OCI-LY3 (cell line): Measurements from ENCODE around the gene MRPL1.

Source experiments
- H2AFZ ChIP-seq: fragments of 200-600, 300-600 bp; shearing (Covaris generic); 2 replicates; pipeline ENCODE4 v1.6.0; 2014; ENCODE audit warnings: antibody characterized with exemption, low read depth, low read length
- H3K27ac ChIP-seq: fragments of 200-600, 300-600 bp; sonication (generic); 2 replicates; pipeline ENCODE4 v1.5.1; 2014; ENCODE audit warnings: mild to moderate bottlenecking, low read length, moderate library complexity, mixed read lengths
- H3K27me3 ChIP-seq: fragments of 200-600, 300-600 bp; sonication (generic); 2 replicates; pipeline ENCODE4 v1.6.1; 2014; ENCODE audit warnings: low read depth, low read length, mixed read lengths
- H3K36me3 ChIP-seq: fragments of 200-600, 300-600 bp; sonication (generic); replicated peaks from 2 replicates; pipeline ENCODE3; 2014; ENCODE audit warnings: low read depth, low read length, mixed read lengths
- H3K4me1 ChIP-seq: fragments of 300-600, 200-600 bp; sonication (generic); 2 replicates; pipeline ENCODE4 v1.6.1; 2014; ENCODE audit warnings: low read length, mixed read lengths
- H3K4me2 ChIP-seq: fragments of 200-600, 300-600 bp; sonication (generic); 2 replicates; pipeline ENCODE4 v1.6.1; 2014; ENCODE audit warnings: low read length, mixed read lengths
- H3K4me3 ChIP-seq: fragments of 300-600, 200-600 bp; sonication (generic); 2 replicates; pipeline ENCODE4 v1.5.1; 2014; ENCODE audit warnings: antibody characterized with exemption, mild to moderate bottlenecking, low read length, moderate library complexity
- H3K79me2 ChIP-seq: fragments of 300-600, 200-600 bp; shearing (Covaris generic); 2 replicates; pipeline ENCODE4 v1.6.1; 2014; ENCODE audit warnings: mild to moderate bottlenecking, low read length, mixed read lengths
- H3K9ac ChIP-seq: fragments of 300-600, 200-600 bp; shearing (Covaris generic); 2 replicates; pipeline ENCODE4 v1.6.0; 2014; ENCODE audit warnings: mild to moderate bottlenecking, low read length, moderate library complexity
- H3K9me3 ChIP-seq: fragments of 200-600, 300-600 bp; shearing (Covaris generic); 2 replicates; pipeline ENCODE4 v1.6.1; 2014; ENCODE audit warnings: low read length, mixed read lengths; ENCODE audit not compliant: insufficient read depth
- H4K20me1 ChIP-seq: fragments of 200-600, 300-600 bp; sonication (generic); 2 replicates; pipeline ENCODE4 v1.6.1; 2016; ENCODE audit warnings: low read length, mixed read lengths; ENCODE audit not compliant: insufficient read depth
- CTCF ChIP-seq: fragments of 200-600, 300-600 bp; sonication (generic); IDR thresholded peaks from 2 replicates; pipeline ENCODE4 v1.5.1; 2014; ENCODE audit warnings: antibody characterized with exemption, low read length, low read depth
- EZH2phosphoT487 ChIP-seq: fragments of 200-600 bp; shearing (Covaris generic); IDR thresholded peaks from 2 replicates; pipeline ENCODE4 v1.6.1; 2018; ENCODE audit warnings: antibody characterized with exemption, mixed run types, low read depth

MRPL1 gene

DNA sequence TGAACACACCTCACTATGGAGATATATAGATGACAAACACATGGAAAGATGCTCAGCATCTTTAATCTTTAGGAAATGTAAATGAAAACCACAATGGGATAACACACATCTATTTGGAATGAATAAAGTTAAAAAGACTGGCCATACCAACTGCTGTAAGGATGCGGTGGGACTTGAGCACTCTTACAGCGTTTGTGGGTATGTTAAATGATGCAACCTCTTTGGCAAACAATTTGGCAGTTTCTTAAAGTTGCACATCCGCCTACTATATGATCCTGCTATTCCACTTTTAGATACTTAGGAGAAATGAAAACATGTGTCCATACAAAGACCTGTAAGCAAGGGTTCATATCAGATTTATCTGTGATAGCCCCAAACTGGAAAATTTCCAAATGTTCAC, 50.7 kb downstream of the MRPL1 start:
- Histone ChIP-seq H2AFZ (no peak overlapping the region), H3K9ac (no peak overlapping the region), H3K4me2 (no peak overlapping the region), H3K79me2 (no peaks in the 10 kb centered on the region), H4K20me1 (peaks cover 14% of the 10 kb centered on the region), H3K27me3 (no peaks in the 10 kb centered on the region), H3K4me3 (no peak overlapping the region), H3K9me3 (no peaks in the 10 kb centered on the region), H3K27ac (no peak overlapping the region), H3K4me1 (peaks cover 16% of the 10 kb centered on the region), H3K36me3 (peaks cover 8% of the 10 kb centered on the region)
- no peak for TF ChIP-seq CTCF
- no peak for TF ChIP-seq EZH2phosphoT487

- no peaks in the 10 kb centered on the region for H3K27me3 ChIP-seq
- H4K20me1 ChIP-seq: 0 out of 2 replicates have a peak, but pooled peaks cover 8% of the 10 kb centered on the region
- no peak overlapping the region for H3K4me3 ChIP-seq
- H3K36me3 ChIP-seq: peaks cover 6% of the 10 kb centered on the region
- no peak overlapping the region for H3K27ac ChIP-seq
- H3K9me3 ChIP-seq: no peaks in the 10 kb centered on the region
- H3K4me2 ChIP-seq: no peak overlapping the region
- no peaks in the 10 kb centered on the region for H3K79me2 ChIP-seq
- no peak for TF ChIP-seq CTCF
- no peak for TF ChIP-seq EZH2phosphoT487
- H3K4me1 ChIP-seq: peaks cover 7% of the 10 kb centered on the region
- H2AFZ ChIP-seq: no peak overlapping the region
- H3K9ac ChIP-seq: no peak overlapping the region
These were observed 54.4 kb downstream of the MRPL1 start for GRCh38 chr4:77917075-77917474.

DNA sequence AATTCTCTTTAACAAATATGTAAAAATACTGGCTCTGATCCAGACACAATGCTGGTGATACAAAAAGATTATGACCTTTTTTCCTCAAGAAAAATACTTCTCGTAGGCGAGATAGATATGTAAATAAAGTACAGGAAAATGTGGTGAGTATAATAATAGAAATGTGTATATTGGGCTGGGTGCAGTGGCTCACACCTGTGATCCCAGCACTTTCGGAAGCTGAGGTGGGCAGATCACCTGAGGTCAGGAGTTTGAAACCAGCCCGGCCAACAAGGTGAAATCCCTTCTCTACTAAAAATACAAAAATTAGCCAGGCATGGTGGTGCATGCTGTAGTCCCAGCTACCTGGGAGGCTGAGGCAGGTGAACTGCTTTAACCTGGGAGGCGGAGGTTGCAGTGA, 55.0 kb downstream of the MRPL1 start:
- H3K4me2 ChIP-seq: no peak overlapping the region
- no peak overlapping the region for H2AFZ ChIP-seq
- no peak for TF ChIP-seq CTCF
- TF ChIP-seq EZH2phosphoT487: no peak
- peaks cover 3% of the 10 kb centered on the region; the same call in 1 of the 2 replicates for H3K4me1 ChIP-seq
- H3K9me3 ChIP-seq: no peaks in the 10 kb centered on the region
- no peaks in the 10 kb centered on the region for H3K27me3 ChIP-seq
- H3K36me3 ChIP-seq: peaks cover 6% of the 10 kb centered on the region
- H3K27ac ChIP-seq: no peak overlapping the region
- 0 out of 2 replicates have a peak, but pooled peaks cover 11% of the 10 kb centered on the region for H4K20me1 ChIP-seq
- no peak overlapping the region for H3K9ac ChIP-seq
- H3K79me2 ChIP-seq: no peaks in the 10 kb centered on the region
- H3K4me3 ChIP-seq: no peak overlapping the region

- no peaks in the 10 kb centered on the region for H3K79me2 ChIP-seq
- H3K4me3 ChIP-seq: no peak overlapping the region
- no peak overlapping the region for H2AFZ ChIP-seq
- peaks cover 3% of the 10 kb centered on the region; the same call in 1 of the 2 replicates for H3K4me1 ChIP-seq
- peaks cover 3% of the 10 kb centered on the region for H3K36me3 ChIP-seq
- no peak overlapping the region for H3K27ac ChIP-seq
- no peaks in the 10 kb centered on the region for H3K9me3 ChIP-seq
- H4K20me1 ChIP-seq: 0 out of 2 replicates have a peak, but pooled peaks cover 8% of the 10 kb centered on the region
- no peak overlapping the region for H3K4me2 ChIP-seq
- TF ChIP-seq CTCF: no peak
- no peak for TF ChIP-seq EZH2phosphoT487
- no peaks in the 10 kb centered on the region for H3K27me3 ChIP-seq
- no peak overlapping the region for H3K9ac ChIP-seq
These were observed 57.7 kb downstream of the MRPL1 start for GRCh38 chr4:77920371-77920770.
